T-helper 2 cell (primary cell): ENCODE results near the gene CAMP.
A peak's percentile ranks its signal among the peaks of the same experiment; 100 is the strongest.
"Not testable (repeated sequence)": the region's sequence is repeated elsewhere in the genome, so short reads cannot be mapped to it uniquely, and the experiment has no call there.

ENCODE experiments used
- DNase-seq, 5 experiments: peaks; one replicate each; pipeline versions ENCODE4 v3.0.0 to v3.0.0-alpha.2; 2012 to 2022
- total RNA-seq, 2 donors: gene quantifications; one replicate each; lab custom pipeline; 2026; lab: John Stamatoyannopoulos, UW

The CAMP gene, protein sequence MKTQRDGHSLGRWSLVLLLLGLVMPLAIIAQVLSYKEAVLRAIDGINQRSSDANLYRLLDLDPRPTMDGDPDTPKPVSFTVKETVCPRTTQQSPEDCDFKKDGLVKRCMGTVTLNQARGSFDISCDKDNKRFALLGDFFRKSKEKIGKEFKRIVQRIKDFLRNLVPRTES
- 0 reads per million in 2 donors for total RNA-seq

GRCh38 chr3:48222616-48223513 is at the start of gene CAMP:
CAMP (plus strand) TSS chr3:48223495; CDS start chr3:48223512, 17 bp downstream.
- no peak for DNase-seq

DNA sequence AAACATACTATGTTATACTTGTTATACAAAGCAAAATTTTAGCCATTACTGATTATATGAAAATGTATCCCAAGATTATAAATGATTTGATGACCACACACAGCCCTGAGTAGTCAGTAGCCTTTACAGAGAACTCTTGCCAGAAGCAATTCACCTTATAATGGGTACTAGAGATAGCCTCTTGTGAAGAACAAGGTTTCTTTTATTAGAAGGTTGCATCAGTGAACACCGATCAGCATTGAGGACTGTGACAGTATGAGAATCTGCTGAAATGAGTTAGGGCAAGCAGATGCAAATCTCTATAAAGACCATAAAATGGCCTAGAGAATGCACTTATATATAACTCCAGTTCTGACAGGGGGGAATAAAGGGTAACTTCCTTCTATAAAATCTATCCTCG is 45.2 kb upstream of the CAMP start:
- DNase-seq = no peak

GRCh38 chr3:48180021-48180420 is 43.3 kb upstream of the CAMP start:
- no peak for DNase-seq

DNA sequence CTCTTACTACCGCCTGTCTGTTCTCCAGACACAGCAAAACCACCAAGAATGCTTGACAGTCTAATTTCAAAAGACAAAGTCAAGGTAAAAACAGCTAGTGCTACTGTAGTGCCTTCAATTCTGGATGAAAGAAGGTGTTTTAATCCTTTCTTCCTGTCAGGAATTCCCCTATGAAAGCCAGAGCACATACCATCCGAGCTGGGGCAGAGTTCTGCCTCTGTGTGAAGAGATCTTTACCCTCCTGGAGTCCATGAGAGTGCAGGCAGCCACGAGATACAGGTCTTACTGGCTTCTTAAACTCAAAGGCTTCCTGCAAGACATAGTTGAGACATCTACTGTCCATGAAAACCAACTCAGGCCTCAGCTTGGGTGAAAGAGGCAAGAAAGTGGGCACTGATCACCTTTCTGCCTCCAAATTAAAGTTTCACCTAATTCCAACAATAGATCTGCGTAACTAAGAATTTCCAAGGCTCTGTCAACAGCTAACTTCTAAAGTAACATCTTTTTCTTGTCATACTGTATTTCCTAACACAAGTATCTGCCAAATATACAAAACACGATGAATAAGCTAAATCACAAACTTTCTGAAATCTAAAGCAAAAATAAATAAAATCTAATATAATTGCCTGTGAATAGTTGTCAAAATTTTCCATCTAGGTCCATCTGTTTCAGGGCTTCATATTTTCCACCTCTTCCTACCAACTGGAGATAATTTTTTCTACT is 42.6 kb upstream of the CAMP start:
- DNase-seq = no peak

- no peak for DNase-seq
These were observed 39.0 kb upstream of the CAMP start for GRCh38 chr3:48184299-48184698.

- no peak for DNase-seq
These were observed 38.2 kb upstream of the CAMP start for GRCh38 chr3:48185129-48185528.

DNA sequence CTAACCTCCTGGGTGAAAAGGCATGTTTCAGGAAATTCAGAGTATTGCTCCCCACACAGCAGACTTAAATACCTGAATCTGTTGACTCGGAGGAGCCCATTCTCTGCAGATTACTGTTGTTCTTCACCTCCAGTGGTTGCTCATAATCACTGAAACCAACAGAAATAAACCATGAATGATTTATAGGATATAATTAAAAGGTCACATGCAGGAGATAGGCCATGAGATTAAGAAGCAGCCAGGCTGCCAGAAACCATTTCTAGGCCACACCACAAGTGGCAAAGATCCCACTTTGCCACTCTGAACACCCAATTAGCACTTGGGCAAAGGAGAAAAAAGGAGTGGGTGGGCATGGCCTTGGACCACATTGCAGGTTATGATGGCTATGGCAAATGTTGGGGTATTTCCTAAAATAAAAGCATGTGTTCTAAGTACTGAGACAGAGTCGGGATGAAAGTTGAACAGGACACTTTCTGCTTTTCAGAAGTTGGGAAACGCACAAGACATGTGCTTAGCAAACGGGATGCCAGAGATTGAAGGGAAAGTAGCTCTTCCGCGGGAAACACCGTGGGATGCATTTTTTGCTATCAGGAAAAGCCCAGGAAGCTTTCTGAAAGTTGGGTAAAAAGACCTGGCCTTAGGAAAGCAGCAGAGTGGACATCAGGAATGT is 36.5 kb upstream of the CAMP start:
- no peak for DNase-seq

- DNase-seq = no peak
These were observed 36.1 kb upstream of the CAMP start for GRCh38 chr3:48187301-48187578.

GRCh38 chr3:48187579-48188265 is 35.6 kb upstream of the CAMP start:
- peak in 4 of 5 experiments; percentile 1 to 22 (median 12) for DNase-seq

- DNase-seq = peak; percentile 78 to 99 (median 89)
These were observed 34.8 kb upstream of the CAMP start, which contains the start of gene CDC25A for GRCh38 chr3:48188266-48189201. CDC25A (minus strand) TSS chr3:48188417; CDS start chr3:48187947, 470 bp downstream.

- DNase-seq = no peak
These were observed 34.0 kb upstream of the CAMP start for GRCh38 chr3:48189321-48189720.

DNA sequence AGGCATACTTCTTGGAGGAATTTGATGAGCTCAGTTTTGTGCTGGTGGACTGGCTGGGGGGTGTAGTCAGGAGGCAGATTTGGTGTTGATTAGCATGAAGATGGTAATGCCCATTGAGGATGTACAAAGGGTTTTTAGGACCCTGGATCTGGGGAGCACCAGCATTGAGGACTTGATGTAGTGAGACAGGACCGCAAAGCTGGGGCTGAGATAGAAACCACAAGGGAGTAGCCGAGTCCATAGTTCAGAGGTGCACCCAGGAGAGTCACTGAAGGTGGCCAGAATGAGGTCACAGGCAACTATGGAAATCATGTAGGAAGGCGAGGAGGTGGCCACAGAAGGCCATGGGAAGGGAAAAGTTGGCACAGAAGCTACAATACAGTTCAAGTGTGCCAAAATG is 32.4 kb upstream of the CAMP start:
- no peak for DNase-seq

- DNase-seq = no peak
These were observed 28.7 kb upstream of the CAMP start for GRCh38 chr3:48194446-48195071.

DNA sequence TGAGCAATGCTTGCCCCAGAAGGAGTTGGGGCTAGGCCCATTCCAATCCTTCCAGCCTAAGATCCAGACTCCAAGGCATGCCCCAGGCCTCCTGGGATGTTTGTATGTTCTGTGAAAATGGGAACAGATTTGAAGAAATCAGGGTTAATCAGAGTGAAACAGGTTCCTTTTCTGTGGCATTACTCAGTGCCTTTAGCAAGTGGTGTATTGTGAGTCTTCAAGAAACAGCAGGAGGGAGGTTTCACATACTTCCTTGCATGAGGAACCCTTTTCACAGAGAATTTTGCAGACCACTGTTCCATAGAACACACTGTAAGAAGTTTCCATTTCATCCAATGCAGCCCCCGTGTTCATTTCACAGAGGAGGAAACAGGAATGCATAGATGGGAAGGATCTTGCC is 26.7 kb upstream of the CAMP start:
- DNase-seq = no peak

DNA sequence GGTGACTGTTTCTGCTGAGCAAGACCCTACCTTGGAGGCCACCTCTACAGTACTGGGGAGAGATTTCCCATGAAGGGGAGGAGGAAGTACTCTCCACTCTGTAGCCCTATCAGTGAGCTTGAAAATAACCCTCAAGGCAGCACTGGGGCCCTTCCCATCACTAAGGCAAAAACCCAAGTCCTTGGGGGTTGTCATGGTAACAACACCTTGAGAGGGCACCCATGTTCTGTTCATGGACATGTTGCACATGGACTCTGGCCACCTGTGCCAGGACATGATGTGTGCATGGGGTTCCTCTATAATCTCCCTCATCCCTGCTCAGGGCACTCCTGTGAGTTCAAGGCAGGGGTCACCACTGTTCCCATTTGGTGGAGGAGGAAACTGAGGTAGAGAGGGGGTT is 24.2 kb upstream of the CAMP start:
- no peak for DNase-seq

DNA sequence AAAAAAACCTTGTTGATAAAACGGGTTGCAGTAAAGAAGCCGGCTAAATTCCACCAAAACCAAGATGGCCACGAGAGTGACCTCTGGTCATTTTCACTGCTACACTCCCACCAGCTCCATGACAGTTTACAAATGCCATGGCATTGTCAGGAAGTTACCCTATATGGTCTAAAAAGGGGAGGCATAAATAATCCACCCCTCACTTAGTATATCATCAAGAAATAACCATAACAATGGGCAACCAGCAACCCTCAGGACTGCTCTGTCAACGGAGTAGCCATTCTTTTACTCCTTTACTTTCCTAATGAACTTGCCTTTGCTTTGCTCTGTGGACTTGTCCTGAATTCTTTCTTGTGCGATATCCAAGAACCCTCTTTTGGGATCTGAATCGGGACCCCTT is 20.7 kb upstream of the CAMP start:
- DNase-seq = no peak

- no peak for DNase-seq
These were observed 15.2 kb upstream of the CAMP start for GRCh38 chr3:48208076-48208475.

GRCh38 chr3:48209445-48209844 is 13.8 kb upstream of the CAMP start:
- no peak for DNase-seq

GRCh38 chr3:48210534-48210933 is 12.8 kb upstream of the CAMP start:
- DNase-seq = not testable (repeated sequence)

DNA sequence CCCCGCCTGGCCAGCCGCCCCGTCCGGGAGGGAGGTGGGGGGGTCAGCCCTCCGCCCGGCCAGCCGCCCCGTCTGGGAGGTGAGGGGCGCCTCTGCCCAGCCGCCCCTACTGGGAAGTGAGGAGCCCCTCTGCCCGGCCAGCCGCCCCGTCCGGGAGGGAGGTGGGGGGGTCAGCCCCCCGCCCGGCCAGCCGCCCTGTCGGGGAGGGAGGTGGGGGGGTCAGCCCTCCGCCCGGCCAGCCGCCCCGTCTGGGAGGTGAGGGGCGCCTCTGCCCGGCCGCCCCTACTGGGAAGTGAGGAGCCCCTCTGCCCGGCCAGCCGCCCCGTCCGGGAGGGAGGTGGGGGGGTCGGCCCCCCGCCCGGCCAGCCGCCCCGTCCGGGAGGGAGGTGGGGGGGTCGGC is 11.5 kb upstream of the CAMP start:
- not testable (repeated sequence) for DNase-seq

DNA sequence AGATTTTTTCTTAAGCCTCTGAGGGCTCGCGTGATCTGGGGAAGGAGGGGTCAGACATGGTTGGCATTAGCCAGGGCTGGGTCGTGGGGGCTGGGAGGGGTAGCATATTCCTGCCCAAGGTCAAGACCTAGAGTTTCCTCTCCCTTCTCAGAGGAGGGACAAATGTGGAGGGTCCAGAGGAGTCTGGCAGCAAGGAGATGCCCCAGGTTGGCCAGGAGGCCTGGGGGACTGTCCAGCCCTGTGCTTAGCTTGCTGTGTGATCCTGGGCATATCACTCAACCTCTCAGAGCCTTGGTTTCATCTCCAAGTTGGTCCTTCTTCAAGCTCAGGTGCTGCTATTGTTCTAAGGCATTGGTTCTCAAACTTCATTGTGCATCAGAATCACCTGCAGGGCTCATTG is 9.1 kb upstream of the CAMP start:
- no peak for DNase-seq
